Left lung (tissue), 10 donors: ENCODE results near the gene DIP2B. TPM values are rescaled to one million over a fixed set of nuclear protein-coding genes. Genes with fewer than 3 reads are reported as not detected.
A peak's percentile ranks its signal among the peaks of the same experiment; 100 is the strongest.

Experiments
- ATAC-seq: fragments of 200-7000 bp; cut with Tn5 transposase; one replicate; pipeline ENCODE4 v1.9.1; 2020; ENCODE audit warnings: moderate library complexity
- DNase-seq, 4 donors: peaks; one replicate each; pipeline ENCODE4 v3.0.0-alpha.2; 2013 to 2020
- H3K27ac ChIP-seq, 2 donors: fragments of 200-600 bp; sonication (generic) in 1 of 2; one replicate each; pipeline versions ENCODE4 v1.5.0 to v1.8.0; 2020 to 2021
- H3K27me3 ChIP-seq, 2 donors: fragments of 200-600 bp; sonication (generic) in 1 of 2; one replicate each; pipeline versions ENCODE4 v1.5.0 to v1.8.0; 2020 to 2021
- H3K36me3 ChIP-seq, 2 donors: fragments of 200-600 bp; sonication (generic) in 1 of 2; one replicate each; pipeline versions ENCODE4 v1.5.0 to v1.8.0; 2020 to 2021
- H3K4me1 ChIP-seq, 2 donors: fragments of 200-600 bp; one replicate each; pipeline ENCODE4 v1.8.0; 2021
- H3K4me3 ChIP-seq, 2 donors: fragments of 200-600 bp; sonication (generic) in 1 of 2; one replicate each; pipeline versions ENCODE4 v1.5.0 to v1.8.0; 2020 to 2021; ENCODE audit warnings: mild to moderate bottlenecking in 1 of 2
- H3K9me3 ChIP-seq, 2 donors: fragments of 200-600 bp; sonication (generic) in 1 of 2; one replicate each; pipeline versions ENCODE4 v1.5.0 to v1.8.0; 2020 to 2021
- CTCF ChIP-seq, 2 donors: fragments of 200-600 bp; sonication (generic) in 1 of 2; IDR thresholded peaks; one replicate each; pipeline versions ENCODE4 v1.5.0 to v1.8.0; 2021; ENCODE audit warnings: antibody characterized with exemption in 2 of 2
- intact Hi-C, 2 donors: fragments of 100-400 bp; cut with DNase I; formaldehyde crosslinking; loops; one replicate each; pipeline versions ENCODE4 v1.11.2 to v1.14.2; 2022
- polyA plus RNA-seq, 6 donors: library from polyadenylated mRNA; unstranded; fragments of 120-200 nt; gene quantifications; one replicate each; pipeline ENCODE4 v1.2.1, GENCODE V29; 2013; ENCODE audit not compliant: insufficient read length in 6 of 6
- total RNA-seq, 2 donors: library from RNA; stranded (reverse); fragmentation: NEBNext Ultra II Directional; extraction: Animal tissue kit (Norgen Biotek cat#: 25700); gene quantifications; one replicate each; pipeline ENCODE4 v1.2.1, GENCODE V29; 2021
- donor health status: DM: no; HTN: yes; CAD: no.
- donor health status: DM: no; HTN: no; CAD: no.

The DIP2B gene
- total and polyA plus RNA-seq, 8 donors = 26.5 to 38.6 (median 33.8) TPM

- Histone ChIP-seq H3K9me3 (no peaks in the 10 kb centered on the region), H3K36me3 (no peaks in the 10 kb centered on the region), H3K27me3 (no peaks in the 10 kb centered on the region), H3K27ac (no peak overlapping the region), H3K4me3 (no peak overlapping the region), H3K4me1 (peaks cover 13 to 42% of the 10 kb centered on the region in 2 donors)
- ATAC-seq = no peak
- no peak for TF ChIP-seq CTCF (IDR thresholded peaks at IDR 0.05)
- intact Hi-C loops = no loop called here
- DNase-seq = no peak
Measured at GRCh38 chr12:50546441-50547318, 41.9 kb downstream of the DIP2B start.

- no peaks in the 10 kb centered on the region for H3K36me3 ChIP-seq
- no peak overlapping the region for H3K4me3 ChIP-seq
- no peak for TF ChIP-seq CTCF (IDR thresholded peaks at IDR 0.05)
- ATAC-seq = no peak
- no peaks in the 10 kb centered on the region for H3K27me3 ChIP-seq
- H3K27ac ChIP-seq = no peak overlapping the region
- peaks cover 13 to 31% of the 10 kb centered on the region in 2 donors for H3K4me1 ChIP-seq
- H3K9me3 ChIP-seq = no peaks in the 10 kb centered on the region
- intact Hi-C loops = no loop called here
- DNase-seq = no peak
Measured at GRCh38 chr12:50547742-50548141, 43.0 kb downstream of the DIP2B start.

DNA sequence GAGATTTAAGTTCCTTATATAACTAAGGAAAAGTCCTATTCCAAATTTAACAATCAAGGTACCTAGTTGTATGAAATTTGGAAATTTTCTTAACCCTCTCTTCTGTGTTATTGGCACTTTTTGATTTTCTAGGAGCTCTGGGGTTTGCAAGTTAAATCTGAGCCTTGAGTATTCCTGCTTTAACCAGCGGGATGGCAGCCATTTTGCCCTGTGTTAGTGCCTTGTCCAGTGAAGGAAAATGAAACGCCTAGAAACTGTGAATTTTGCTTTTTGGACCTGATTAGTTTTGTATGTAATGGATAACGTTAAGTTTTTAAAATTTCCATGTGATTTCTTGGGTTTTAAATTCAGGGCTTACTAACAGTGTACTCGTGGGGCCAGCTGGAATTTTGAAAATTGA lies 45.1 kb downstream of the DIP2B start:
- Histone ChIP-seq H3K27ac (peak overlapping the region in 1 of 2 donors; percentile 21), H3K36me3 (no peaks in the 10 kb centered on the region)

DNA sequence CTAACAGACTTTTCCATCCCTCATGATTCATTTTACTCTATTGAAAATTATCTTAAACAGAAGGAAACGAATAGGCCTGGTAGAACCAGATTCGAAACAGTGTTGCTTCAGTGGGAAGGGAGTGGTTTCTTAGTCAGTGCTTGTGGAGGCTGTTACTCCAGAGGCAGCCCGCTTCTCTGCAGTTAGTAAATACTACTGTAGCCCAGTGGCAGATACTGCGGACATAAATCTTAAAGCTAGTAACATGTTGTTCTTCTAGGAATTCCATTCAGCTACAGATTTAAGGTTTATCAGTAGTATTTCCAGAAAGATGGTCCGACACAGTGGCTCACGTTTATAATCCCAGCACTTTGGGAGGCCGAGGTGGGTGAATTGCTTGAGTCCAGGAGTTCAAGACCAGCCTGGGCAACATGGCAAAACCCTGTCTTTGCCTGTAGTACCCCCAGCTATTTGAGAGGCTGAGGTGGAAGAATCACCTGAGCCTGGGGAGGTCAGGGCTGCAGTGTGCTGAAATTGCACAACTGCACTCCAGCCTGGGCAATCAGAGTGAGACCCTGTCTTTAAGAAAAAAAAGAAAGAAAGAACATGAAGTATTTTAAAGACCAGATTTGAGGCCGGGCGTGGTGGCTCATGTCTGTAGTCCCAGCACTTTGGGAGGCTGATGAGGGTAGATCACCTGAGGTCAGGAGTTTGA lies 45.9 kb downstream of the DIP2B start:
- Histone ChIP-seq H3K4me3 (no peak overlapping the region), H3K4me1 (peaks cover 11 to 25% of the 10 kb centered on the region in 2 donors), H3K9me3 (no peaks in the 10 kb centered on the region), H3K27ac (peak overlapping the region in 1 of 2 donors; percentile 21), H3K27me3 (no peaks in the 10 kb centered on the region), H3K36me3 (no peaks in the 10 kb centered on the region)
- intact Hi-C loops = no loop called here
- DNase-seq = no peak
- no peak for TF ChIP-seq CTCF (IDR thresholded peaks at IDR 0.05)
- ATAC-seq = peak; percentile 92

More for the DNA sequence above, 45.1 kb downstream of the DIP2B start:
- DNase-seq = no peak
- intact Hi-C loops = no loop called here
- TF ChIP-seq CTCF (IDR thresholded peaks at IDR 0.05) = no peak
- no peak for ATAC-seq
- H3K27me3 ChIP-seq = no peaks in the 10 kb centered on the region
- no peak overlapping the region for H3K4me3 ChIP-seq
- H3K4me1 ChIP-seq = peaks cover 13 to 25% of the 10 kb centered on the region in 2 donors
- H3K9me3 ChIP-seq = no peaks in the 10 kb centered on the region

DNA sequence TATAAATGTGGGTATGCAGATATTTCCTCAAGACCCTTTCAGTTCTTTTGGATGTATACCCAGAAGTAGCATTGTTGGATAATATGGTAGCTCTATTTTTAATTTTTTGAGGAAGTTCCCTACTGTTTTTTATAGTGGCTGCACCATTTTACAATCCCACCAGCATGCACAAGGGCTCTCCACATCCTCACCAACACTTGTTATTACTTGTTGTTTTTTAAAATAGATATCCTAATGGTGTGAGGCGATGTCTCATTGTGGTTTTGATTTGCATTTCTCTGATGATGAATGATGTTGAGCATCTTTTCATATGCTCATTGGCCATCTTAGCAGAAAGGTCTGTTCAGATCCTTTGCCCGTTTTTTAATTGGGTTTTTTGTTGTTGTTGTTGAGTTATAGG lies 47.1 kb downstream of the DIP2B start:
- intact Hi-C loops = no loop called here
- Histone ChIP-seq H3K36me3 (no peaks in the 10 kb centered on the region), H3K9me3 (no peaks in the 10 kb centered on the region), H3K27ac (no peak overlapping the region), H3K4me3 (no peak overlapping the region), H3K27me3 (no peaks in the 10 kb centered on the region), H3K4me1 (peaks cover 8 to 21% of the 10 kb centered on the region in 2 donors)
- DNase-seq (no peak), ATAC-seq (no peak)
- TF ChIP-seq CTCF (IDR thresholded peaks at IDR 0.05) = no peak
